HTR-8/SVneo (cell line): Measurements from ENCODE around the gene GJB3.
"Not testable (repeated sequence)": the region's sequence is repeated elsewhere in the genome, so short reads cannot be mapped to it uniquely, and the experiment has no call there.

ENCODE experiments used
- DNase-seq: peaks from one replicate; pipeline ENCODE4 v3.0.0; 2011; ENCODE audit warnings: low spot score, mixed read lengths; ENCODE audit not compliant: insufficient read length
- FAIRE-seq: peaks from 2 replicates; lab custom pipeline; 2011; peaks lifted over from hg19 to GRCh38; lab: Jason Lieb, UNC

Gene GJB3

GRCh38 chr1:34784751-34785221, 3.8 kb downstream of the GJB3 start:
- DNase-seq (no peak), FAIRE-seq (no peak)

GRCh38 chr1:34785231-34785874, 4.3 kb downstream of the GJB3 start:
- FAIRE-seq, result no peak
- no peak for DNase-seq

GRCh38 chr1:34785875-34786470, 5.0 kb downstream of the GJB3 start:
- DNase-seq (no peak), FAIRE-seq (no peak)

GRCh38 chr1:34786521-34787325, 5.7 kb downstream of the GJB3 start:
- FAIRE-seq (peak; percentile 58), DNase-seq (peak; percentile 67)

GRCh38 chr1:34787461-34788420, 6.7 kb downstream of the GJB3 start:
- DNase-seq (no peak), FAIRE-seq (no peak)

- DNase-seq (no peak), FAIRE-seq (no peak)
Measured at GRCh38 chr1:34790985-34791384, 10.0 kb downstream of the GJB3 start.

GRCh38 chr1:34792424-34792823, 11.4 kb downstream of the GJB3 start:
- no peak for DNase-seq
- no peak for FAIRE-seq

- no peak for FAIRE-seq
- no peak for DNase-seq
Measured at GRCh38 chr1:34792868-34793727, 12.1 kb downstream of the GJB3 start, which contains the start of gene GJA4. GJA4 (plus strand) TSS chr1:34792999; CDS start chr1:34794214, 1,215 bp downstream.

GRCh38 chr1:34794001-34794789, 13.2 kb downstream of the GJB3 start:
- no peak for FAIRE-seq
- DNase-seq, result no peak

- no peak for DNase-seq
- FAIRE-seq, result no peak
Measured at GRCh38 chr1:34794790-34795180, 13.8 kb downstream of the GJB3 start.

GRCh38 chr1:34795916-34796315, 14.9 kb downstream of the GJB3 start:
- FAIRE-seq (no peak), DNase-seq (no peak)

GRCh38 chr1:34796990-34797389, 16.0 kb downstream of the GJB3 start:
- no peak for DNase-seq
- no peak for FAIRE-seq

GRCh38 chr1:34800214-34800613, 19.2 kb downstream of the GJB3 start:
- DNase-seq (no peak), FAIRE-seq (no peak)

- DNase-seq (no peak), FAIRE-seq (no peak)
Measured at GRCh38 chr1:34803770-34804169, 22.8 kb downstream of the GJB3 start.

GRCh38 chr1:34806396-34806795, 25.4 kb downstream of the GJB3 start:
- FAIRE-seq, result no peak
- no peak for DNase-seq

GRCh38 chr1:34808051-34808810, 27.2 kb downstream of the GJB3 start:
- no peak for DNase-seq
- FAIRE-seq, result no peak

GRCh38 chr1:34810781-34811180, 29.8 kb downstream of the GJB3 start:
- not testable (repeated sequence) for DNase-seq, FAIRE-seq

- FAIRE-seq (no peak), DNase-seq (no peak)
Measured at GRCh38 chr1:34816332-34816731, 35.3 kb downstream of the GJB3 start.
